Karpas-422 (cell line): ENCODE measurements around the gene LRRC4. TPM values are rescaled to one million over a fixed set of nuclear protein-coding genes. Genes with fewer than 3 reads are reported as not detected.
A peak's percentile ranks its signal among the peaks of the same experiment; 100 is the strongest.

Experiments used
- DNase-seq: peaks from one replicate; pipeline ENCODE4 v3.0.0-alpha.2; 2015
- H2AFZ ChIP-seq: fragments of 200-600 bp; sonication (generic); 2 replicates; pipeline ENCODE4 v1.6.1; 2014; ENCODE audit warnings: antibody characterized with exemption, low read length, mixed read lengths
- H3K27ac ChIP-seq: fragments of 200-600 bp; sonication (generic); 2 replicates; pipeline ENCODE4 v1.5.1; 2014; ENCODE audit warnings: mild to moderate bottlenecking, low read length, moderate library complexity
- H3K27me3 ChIP-seq: fragments of 200-600 bp; sonication (generic); 2 replicates; pipeline ENCODE4 v1.6.1; 2014; ENCODE audit warnings: low read length, mixed read lengths
- H3K36me3 ChIP-seq: fragments of 200-600 bp; sonication (generic); 2 replicates; pipeline ENCODE4 v1.6.1; 2014; ENCODE audit warnings: low read length, mixed read lengths; ENCODE audit not compliant: insufficient read depth
- H3K4me1 ChIP-seq: fragments of 200-600 bp; sonication (generic); 2 replicates; pipeline ENCODE4 v1.6.1; 2014; ENCODE audit warnings: mild to moderate bottlenecking, low read length, mixed read lengths
- H3K4me2 ChIP-seq: fragments of 200-600 bp; sonication (generic); 2 replicates; pipeline ENCODE4 v1.6.1; 2014; ENCODE audit warnings: low read length, low read depth, mild to moderate bottlenecking; ENCODE audit not compliant: poor library complexity, severe bottlenecking
- H3K4me3 ChIP-seq: fragments of 200-600 bp; sonication (generic); 2 replicates; pipeline ENCODE4 v1.5.1; 2014; ENCODE audit warnings: mild to moderate bottlenecking, antibody characterized with exemption, low read length, mixed read lengths
- H3K79me2 ChIP-seq: fragments of 200-600 bp; sonication (generic); 2 replicates; pipeline ENCODE4 v1.6.1; 2014; ENCODE audit warnings: mild to moderate bottlenecking, low read length, mixed read lengths
- H3K9ac ChIP-seq: fragments of 200-600 bp; sonication (generic); 2 replicates; pipeline ENCODE4 v1.6.0; 2014; ENCODE audit warnings: low read length
- H3K9me2 ChIP-seq: fragments of 200-600 bp; sonication (generic), shearing (Covaris generic); replicated peaks from 2 replicates; pipeline ENCODE4 v1.6.0; 2014; ENCODE audit warnings: mild to moderate bottlenecking, low read length, moderate library complexity; ENCODE audit not compliant: insufficient read depth
- H3K9me3 ChIP-seq: fragments of 300-700, 200-600 bp; sonication (generic); 2 replicates; pipeline ENCODE4 v1.6.1; 2014; ENCODE audit warnings: low read length, mixed read lengths
- H4K20me1 ChIP-seq: fragments of 200-600 bp; sonication (generic); 2 replicates; pipeline ENCODE4 v1.6.1; 2014; ENCODE audit warnings: mild to moderate bottlenecking, antibody characterized with exemption, low read length, low read depth; ENCODE audit not compliant: insufficient read depth
- total RNA-seq: library from RNA; depleted of rRNA; stranded (reverse); fragments of >200 nt; shearing (Covaris generic); gene quantifications from 2 replicates; pipeline ENCODE4 v1.2.3, GENCODE V29; 2014; ENCODE audit warnings: low replicate concordance

Gene LRRC4
- total RNA-seq, 1 experiment from 2014 or later = 52.0 TPM

GRCh38 chr7:128054511-128054910 is 23.3 kb upstream of the LRRC4 start:
- no peak overlapping the region for H2AFZ ChIP-seq
- H3K4me1 ChIP-seq = peaks cover 35% of the 10 kb centered on the region
- DNase-seq = no peak
- no peaks in the 10 kb centered on the region for H3K36me3 ChIP-seq
- 0 out of 2 replicates have a peak, but pooled peaks cover 9% of the 10 kb centered on the region for H3K79me2 ChIP-seq
- H4K20me1 ChIP-seq = no peaks in the 10 kb centered on the region
- H3K4me3 ChIP-seq = no peak overlapping the region
- no peak overlapping the region for H3K4me2 ChIP-seq
- H3K9me2 ChIP-seq = no peaks in the 10 kb centered on the region
- H3K9me3 ChIP-seq = no peaks in the 10 kb centered on the region
- no peak overlapping the region for H3K9ac ChIP-seq
- no peaks in the 10 kb centered on the region for H3K27me3 ChIP-seq
- no peak overlapping the region for H3K27ac ChIP-seq

GRCh38 chr7:128053991-128054390 is 22.8 kb upstream of the LRRC4 start:
- Histone ChIP-seq H3K79me2 (0 out of 2 replicates have a peak, but pooled peaks cover 9% of the 10 kb centered on the region), H3K9ac (no peak overlapping the region), H2AFZ (no peak overlapping the region), H3K27me3 (no peaks in the 10 kb centered on the region), H3K4me3 (no peak overlapping the region), H4K20me1 (no peaks in the 10 kb centered on the region), H3K4me1 (peaks cover 35% of the 10 kb centered on the region), H3K27ac (no peak overlapping the region), H3K9me2 (no peaks in the 10 kb centered on the region), H3K36me3 (no peaks in the 10 kb centered on the region), H3K9me3 (no peaks in the 10 kb centered on the region), H3K4me2 (no peak overlapping the region)
- DNase-seq = no peak

GRCh38 chr7:128053023-128053422 is 21.8 kb upstream of the LRRC4 start:
- Histone ChIP-seq H3K36me3 (no peaks in the 10 kb centered on the region), H3K4me3 (no peak overlapping the region), H3K27me3 (no peaks in the 10 kb centered on the region), H3K4me2 (peak overlapping the region; percentile 16), H3K4me1 (peaks cover 35% of the 10 kb centered on the region), H2AFZ (no peak overlapping the region), H3K79me2 (0 out of 2 replicates have a peak, but pooled peaks cover 9% of the 10 kb centered on the region), H3K9ac (no peak overlapping the region), H3K9me3 (no peaks in the 10 kb centered on the region), H3K9me2 (no peaks in the 10 kb centered on the region), H3K27ac (peak overlapping the region; percentile 37), H4K20me1 (no peaks in the 10 kb centered on the region)
- peak; percentile 69 for DNase-seq

GRCh38 chr7:128052404-128052803 is 21.2 kb upstream of the LRRC4 start:
- Histone ChIP-seq H4K20me1 (no peaks in the 10 kb centered on the region), H3K9ac (no peak overlapping the region), H3K36me3 (no peaks in the 10 kb centered on the region), H3K9me2 (no peaks in the 10 kb centered on the region), H2AFZ (no peak overlapping the region), H3K4me1 (peaks cover 35% of the 10 kb centered on the region), H3K27me3 (no peaks in the 10 kb centered on the region), H3K4me3 (no peak overlapping the region), H3K27ac (peak overlapping the region; percentile 37), H3K9me3 (no peaks in the 10 kb centered on the region), H3K4me2 (peak overlapping the region; percentile 16), H3K79me2 (0 out of 2 replicates have a peak, but pooled peaks cover 9% of the 10 kb centered on the region)
- DNase-seq = no peak

- H2AFZ ChIP-seq = no peak overlapping the region
These were observed 14.5 kb upstream of the LRRC4 start for GRCh38 chr7:128045766-128046165.

GRCh38 chr7:128045158-128045557 is 13.9 kb upstream of the LRRC4 start:
- Histone ChIP-seq H3K4me3 (no peak overlapping the region), H3K9ac (no peak overlapping the region), H3K27ac (no peak overlapping the region), H3K4me2 (no peak overlapping the region), H3K79me2 (peaks cover 4% of the 10 kb centered on the region), H4K20me1 (no peaks in the 10 kb centered on the region), H2AFZ (no peak overlapping the region), H3K27me3 (no peaks in the 10 kb centered on the region), H3K9me3 (no peaks in the 10 kb centered on the region), H3K9me2 (no peaks in the 10 kb centered on the region), H3K36me3 (no peaks in the 10 kb centered on the region), H3K4me1 (peaks cover 42% of the 10 kb centered on the region)
- DNase-seq = no peak

More at GRCh38 chr7:128045766-128046165, 14.5 kb upstream of the LRRC4 start:
- Histone ChIP-seq H3K4me3 (no peak overlapping the region), H4K20me1 (no peaks in the 10 kb centered on the region), H3K79me2 (peaks cover 2% of the 10 kb centered on the region), H3K27me3 (no peaks in the 10 kb centered on the region), H3K4me2 (no peak overlapping the region), H3K4me1 (peaks cover 45% of the 10 kb centered on the region), H3K36me3 (no peaks in the 10 kb centered on the region), H3K9me2 (no peaks in the 10 kb centered on the region), H3K27ac (no peak overlapping the region), H3K9ac (no peak overlapping the region), H3K9me3 (no peaks in the 10 kb centered on the region)
- DNase-seq = no peak

- H3K9me2 ChIP-seq = no peaks in the 10 kb centered on the region
- no peaks in the 10 kb centered on the region for H3K27me3 ChIP-seq
- peak overlapping the region; percentile 19 for H3K27ac ChIP-seq
- no peak overlapping the region for H3K9ac ChIP-seq
- H3K4me3 ChIP-seq = no peak overlapping the region
- no peak for DNase-seq
- no peaks in the 10 kb centered on the region for H3K36me3 ChIP-seq
- H4K20me1 ChIP-seq = no peaks in the 10 kb centered on the region
- peaks cover 14% of the 10 kb centered on the region for H3K79me2 ChIP-seq
- no peaks in the 10 kb centered on the region for H3K9me3 ChIP-seq
- H3K4me1 ChIP-seq = peaks cover 50% of the 10 kb centered on the region
- no peak overlapping the region for H3K4me2 ChIP-seq
- no peak overlapping the region for H2AFZ ChIP-seq
These were observed 12.8 kb upstream of the LRRC4 start for GRCh38 chr7:128044064-128044463.

DNA sequence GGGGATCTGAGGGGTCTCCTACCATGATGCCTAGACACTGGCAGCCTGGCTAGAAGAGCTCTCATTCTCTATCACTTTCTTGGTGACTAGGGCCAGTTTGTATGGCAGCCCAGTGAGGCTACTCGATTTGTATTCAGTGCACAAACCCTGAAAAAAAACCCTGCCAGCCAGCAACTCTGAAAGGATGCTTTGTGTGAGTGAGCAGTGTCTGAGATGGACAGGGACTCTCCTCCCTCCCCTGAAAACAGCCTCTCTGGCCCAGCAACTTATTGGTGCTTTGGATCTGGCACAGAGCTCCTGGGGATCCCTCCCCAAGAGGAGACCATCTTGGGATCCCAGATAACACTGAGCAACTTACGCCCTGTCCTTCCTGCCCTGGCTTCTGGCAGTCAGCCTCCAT is 10.8 kb upstream of the LRRC4 start:
- Histone ChIP-seq H3K4me2 (no peak overlapping the region), H4K20me1 (0 out of 2 replicates have a peak, but pooled peaks cover 4% of the 10 kb centered on the region), H3K27me3 (no peaks in the 10 kb centered on the region), H3K36me3 (no peaks in the 10 kb centered on the region), H3K4me1 (peaks cover 70% of the 10 kb centered on the region), H3K9me3 (no peaks in the 10 kb centered on the region), H3K9me2 (no peaks in the 10 kb centered on the region), H3K79me2 (peaks cover 34% of the 10 kb centered on the region), H3K9ac (no peak overlapping the region), H2AFZ (no peak overlapping the region), H3K27ac (peak overlapping the region; percentile 45), H3K4me3 (no peak overlapping the region)
- DNase-seq = no peak
